Transverse colon (tissue), 4 donors: ENCODE measurements around the gene SIK3. TPM values are rescaled to one million over a fixed set of nuclear protein-coding genes. Genes with fewer than 3 reads are reported as not detected.
A peak's percentile ranks its signal among the peaks of the same experiment; 100 is the strongest.

Experiments
- DNase-seq: peaks from one replicate; pipeline ENCODE4 v3.0.0-alpha.2; 2019
- H3K27ac ChIP-seq, 4 donors: fragments of 200-600 bp; sonication (generic); 2 replicates each; pipeline ENCODE4 v1.5.1; 2016 to 2018; ENCODE audit warnings: inconsistent platforms in 4 of 4
- H3K27me3 ChIP-seq: fragments of 200-600 bp; sonication (generic); 2 replicates; pipeline ENCODE4 v1.5.1; 2017; ENCODE audit warnings: inconsistent platforms
- H3K36me3 ChIP-seq, 4 donors: fragments of 200-600 bp; sonication (generic); 2 replicates each; pipeline ENCODE4 v1.5.1; 2017 to 2019; ENCODE audit warnings: inconsistent platforms in 4 of 4
- H3K4me1 ChIP-seq, 4 donors: fragments of 200-600 bp; sonication (generic); 2 replicates each; pipeline ENCODE4 v1.5.1; 2017 to 2020; ENCODE audit warnings: inconsistent platforms in 4 of 4
- H3K4me3 ChIP-seq, 4 donors: fragments of 200-600 bp; sonication (generic); 1 replicate in 1 of 4; 2 replicates in 3 of 4; pipeline versions ENCODE4 v1.5.1 to v1.6.1; 2017 to 2019; ENCODE audit warnings: inconsistent platforms in 4 of 4
- H3K9me3 ChIP-seq, 2 donors: fragments of 200-600 bp; sonication (generic); 2 replicates each; pipeline ENCODE4 v1.5.1; 2017 to 2019; ENCODE audit warnings: inconsistent platforms in 2 of 2
- CTCF ChIP-seq, 5 experiments: fragments of 200-600 bp in 3 of 5; fragments of 450-650 bp in 2 of 5; sonication (generic) in 3 of 5; IDR thresholded peaks; 1 replicate in 2 of 5; 2 replicates in 3 of 5; pipeline ENCODE4 v1.5.1; 2016 to 2017; ENCODE audit warnings: antibody characterized with exemption in 5 of 5, inconsistent platforms in 3 of 5, mild to moderate bottlenecking in 2 of 5, moderate library complexity in 1 of 5
- EP300 ChIP-seq: sonication (generic); formaldehyde crosslinking; IDR thresholded peaks from one replicate; pipeline ENCODE4 v1.6.1; 2017; ENCODE audit warnings: antibody characterized with exemption, low read depth
- POLR2A ChIP-seq: fragments of 450-650 bp; IDR thresholded peaks from one replicate; pipeline ENCODE4 v1.6.1; 2016; ENCODE audit warnings: antibody characterized with exemption, mild to moderate bottlenecking, moderate library complexity
- POLR2AphosphoS5 ChIP-seq, 3 donors: sonication (generic); formaldehyde crosslinking; IDR thresholded peaks; one replicate each; pipeline ENCODE4 v1.6.1; 2016; ENCODE audit warnings: antibody characterized with exemption in 3 of 3
- WGBS, 2 donors: methylation state at CpG; one replicate each; pipeline ENCODE4 v1.1.5; 2018; ENCODE audit warnings: low coverage in 1 of 2; 5-methylcytosine and 5-hydroxymethylcytosine counted together
- in situ Hi-C, 4 donors: fragments of 200-750 bp; cut with MboI; loops; one replicate each; pipeline versions ENCODE4 v1.15.0 to v1.15.1; 2017; ENCODE audit warnings: low sequenced_read_pairs in 3 of 4, low pct_ligation_motif_present in 1 of 4, low pct_unique_long_range_greater_than_20kb in 1 of 4
- intact Hi-C: fragments of 100-400 bp; cut with DNase I; formaldehyde crosslinking; loops from one replicate; pipeline ENCODE4 v1.15.1; 2023; ENCODE audit warnings: low total_unique reads
- total RNA-seq, 4 donors: library from RNA; depleted of rRNA; stranded (reverse); fragments of >200 nt; gene quantifications; one replicate each; pipeline ENCODE4 v1.1.0, GENCODE V29; 2016

The SIK3 gene
- total RNA-seq, 4 donors from 2014 or later = 35.6 to 68.6 (median 38.9) TPM

DNA sequence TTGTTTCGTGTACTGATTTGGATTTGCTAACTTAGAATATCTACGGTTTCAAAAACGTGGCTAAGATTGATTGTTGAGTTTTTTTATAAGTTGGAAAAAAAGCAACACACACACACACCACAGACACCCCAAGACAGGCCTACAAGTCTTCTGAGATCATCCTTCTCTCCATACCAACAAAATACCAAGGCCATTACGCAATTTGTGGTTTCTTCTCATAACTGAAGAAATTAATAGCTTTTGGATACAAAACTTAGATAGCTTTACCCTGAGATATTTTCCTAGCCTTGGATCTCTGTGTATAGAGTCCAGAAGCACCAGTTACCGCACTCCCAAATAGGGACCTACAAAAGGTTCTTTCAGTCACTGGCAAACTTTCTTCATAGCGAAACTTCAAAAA lies 113.6 kb downstream of the SIK3 start:
- Histone ChIP-seq H3K4me1 (peaks cover 19 to 61% (median 23%) of the 10 kb centered on the region in 4 donors), H3K4me3 (no peak overlapping the region), H3K36me3 (no peaks in the 10 kb centered on the region), H3K9me3 (no peaks in the 10 kb centered on the region), H3K27ac (peak overlapping the region; percentile 66 to 81 (median 68)), H3K27me3 (no peaks in the 10 kb centered on the region)
- 61 to 66% methylated on average over 6 of the region's 6 CpGs for WGBS, 2 donors
- in situ Hi-C loops = loop anchor here in 1 of 4 donors (25.0 kb wide), 1 partner anchor 103 kb away; the partner anchor contains the start of gene SIK3
- intact Hi-C loops = loop anchor here (5.0 kb wide), 1 partner anchor 527 kb away; no protein-coding TSS in a partner anchor
- DNase-seq = no peak
- TF ChIP-seq CTCF (IDR thresholded peaks at IDR 0.05) (no peak), POLR2AphosphoS5 (IDR thresholded peaks at IDR 0.05) (peak; percentile 23 to 44 (median 38)), POLR2A (no peak)

DNA sequence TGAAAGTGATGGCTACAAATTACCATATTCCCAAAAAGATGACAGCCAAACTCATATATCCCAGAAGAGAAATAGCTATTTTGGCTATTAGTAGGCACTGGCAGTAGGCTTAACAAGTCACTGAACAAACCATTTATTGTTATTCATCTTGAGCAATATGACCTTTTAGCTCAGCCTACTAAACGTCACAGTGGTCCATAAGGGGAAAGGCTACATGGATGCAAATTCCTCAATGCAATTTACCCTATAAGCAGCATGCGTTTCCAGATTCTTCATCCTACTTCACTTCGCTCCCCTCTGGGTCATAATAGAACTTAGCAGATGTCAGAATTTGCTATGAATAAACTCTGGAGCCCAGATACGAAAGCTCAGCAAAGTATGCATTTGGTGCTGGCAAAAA lies 114.0 kb downstream of the SIK3 start:
- intact Hi-C loops (loop anchor here (5.0 kb wide), 1 partner anchor 527 kb away; no protein-coding TSS in a partner anchor), in situ Hi-C loops (loop anchor here in 1 of 4 donors (25.0 kb wide), 1 partner anchor 103 kb away; the partner anchor contains the start of gene SIK3)
- H3K27me3 ChIP-seq = no peaks in the 10 kb centered on the region
- peaks cover 17 to 57% (median 19%) of the 10 kb centered on the region in 4 donors for H3K4me1 ChIP-seq
- TF ChIP-seq CTCF (IDR thresholded peaks at IDR 0.05) = no peak
- TF ChIP-seq POLR2A = no peak
- no peak for TF ChIP-seq EP300
- TF ChIP-seq POLR2AphosphoS5 (IDR thresholded peaks at IDR 0.05) = no peak
- H3K27ac ChIP-seq = peak overlapping the region; percentile 66 to 81 (median 68)
- no peaks in the 10 kb centered on the region for H3K9me3 ChIP-seq
- DNase-seq = no peak
- no peaks in the 10 kb centered on the region for H3K36me3 ChIP-seq
- no peak overlapping the region for H3K4me3 ChIP-seq
- WGBS, 2 donors = 71 to 85% methylated on average over 4 of the region's 4 CpGs

DNA sequence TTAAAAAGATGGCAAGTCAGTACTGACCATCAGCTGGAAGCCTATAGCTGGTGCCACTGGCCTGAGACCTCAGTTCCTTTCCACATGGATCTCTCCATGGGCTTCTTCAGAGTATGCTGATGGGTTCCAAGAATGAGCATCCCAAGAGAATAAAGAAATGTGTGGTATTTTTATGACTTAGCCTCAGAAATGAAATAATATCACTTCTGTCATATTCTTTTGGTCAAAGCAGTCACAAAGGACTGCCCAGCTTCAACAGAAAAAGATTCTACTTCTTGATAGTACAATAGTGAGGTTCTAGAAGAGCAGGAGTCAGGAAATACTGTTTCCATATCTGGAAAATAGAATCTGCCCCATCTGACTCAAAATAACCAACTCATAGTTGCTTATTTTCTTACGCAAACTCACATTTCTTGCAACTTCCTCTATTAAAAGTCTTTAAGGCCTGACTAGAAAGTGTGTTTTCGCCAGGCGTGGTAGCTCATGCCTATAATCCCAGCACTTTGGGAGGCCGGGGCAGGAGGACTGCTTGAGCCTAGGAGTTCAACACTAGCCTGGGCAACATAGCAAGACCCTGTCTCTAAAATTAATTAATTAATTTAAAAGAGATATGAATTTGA lies 116.9 kb downstream of the SIK3 start:
- WGBS, 2 donors = 81 to 90% methylated on average over 4 of the region's 4 CpGs
- Histone ChIP-seq H3K4me1 (peaks cover 4 to 38% (median 7%) of the 10 kb centered on the region in 4 donors), H3K4me3 (no peak overlapping the region), H3K27ac (peak overlapping the region in 1 of 4 donors; percentile 6), H3K36me3 (no peaks in the 10 kb centered on the region), H3K9me3 (no peaks in the 10 kb centered on the region), H3K27me3 (no peaks in the 10 kb centered on the region)
- intact Hi-C loops (loop anchor here (5.0 kb wide), 1 partner anchor 524 kb away; no protein-coding TSS in a partner anchor), in situ Hi-C loops (loop anchor here in 1 of 4 donors (25.0 kb wide), 1 partner anchor 106 kb away; the partner anchor contains the start of gene SIK3)
- DNase-seq = no peak
- TF ChIP-seq POLR2AphosphoS5 (IDR thresholded peaks at IDR 0.05) (no peak), EP300 (no peak), CTCF (IDR thresholded peaks at IDR 0.05) (no peak)

- in situ Hi-C loops (loop anchor here in 1 of 4 donors (25.0 kb wide), 1 partner anchor 107 kb away; the partner anchor contains the start of gene SIK3), intact Hi-C loops (loop anchor here (5.0 kb wide), 1 partner anchor 523 kb away; no protein-coding TSS in a partner anchor)
- H3K9me3 ChIP-seq = no peaks in the 10 kb centered on the region
- no peak overlapping the region for H3K4me3 ChIP-seq
- WGBS, 2 donors = 76 to 86% methylated on average over 5 to 7 of the region's 7 CpGs
- H3K36me3 ChIP-seq = no peaks in the 10 kb centered on the region
- DNase-seq = no peak
- no peak for TF ChIP-seq EP300
- no peak for TF ChIP-seq POLR2A
- TF ChIP-seq POLR2AphosphoS5 (IDR thresholded peaks at IDR 0.05) = no peak
- no peak for TF ChIP-seq CTCF (IDR thresholded peaks at IDR 0.05)
- peak overlapping the region in 2 of 4 donors; percentile 37 to 42 for H3K27ac ChIP-seq
- peaks cover 0 to 27% (median under 1%) of the 10 kb centered on the region in 4 donors for H3K4me1 ChIP-seq
- no peaks in the 10 kb centered on the region for H3K27me3 ChIP-seq
Observed at GRCh38 chr11:116980136-116980793, 118.0 kb downstream of the SIK3 start.
